Left lung (tissue), 10 donors: ENCODE results near the gene DCLK2. TPM values are rescaled to one million over a fixed set of nuclear protein-coding genes. Genes with fewer than 3 reads are reported as not detected.

Source experiments
- ATAC-seq: fragments of 200-7000 bp; cut with Tn5 transposase; one replicate; pipeline ENCODE4 v1.9.1; 2020; ENCODE audit warnings: moderate library complexity
- DNase-seq, 4 donors: peaks; one replicate each; pipeline ENCODE4 v3.0.0-alpha.2; 2013 to 2020
- H3K27ac ChIP-seq, 2 donors: fragments of 200-600 bp; sonication (generic) in 1 of 2; one replicate each; pipeline versions ENCODE4 v1.5.0 to v1.8.0; 2020 to 2021
- H3K27me3 ChIP-seq, 2 donors: fragments of 200-600 bp; sonication (generic) in 1 of 2; one replicate each; pipeline versions ENCODE4 v1.5.0 to v1.8.0; 2020 to 2021
- H3K36me3 ChIP-seq, 2 donors: fragments of 200-600 bp; sonication (generic) in 1 of 2; one replicate each; pipeline versions ENCODE4 v1.5.0 to v1.8.0; 2020 to 2021
- H3K4me1 ChIP-seq, 2 donors: fragments of 200-600 bp; one replicate each; pipeline ENCODE4 v1.8.0; 2021
- H3K4me3 ChIP-seq, 2 donors: fragments of 200-600 bp; sonication (generic) in 1 of 2; one replicate each; pipeline versions ENCODE4 v1.5.0 to v1.8.0; 2020 to 2021; ENCODE audit warnings: mild to moderate bottlenecking in 1 of 2
- H3K9me3 ChIP-seq, 2 donors: fragments of 200-600 bp; sonication (generic) in 1 of 2; one replicate each; pipeline versions ENCODE4 v1.5.0 to v1.8.0; 2020 to 2021
- intact Hi-C, 2 donors: fragments of 100-400 bp; cut with DNase I; formaldehyde crosslinking; loops; one replicate each; pipeline versions ENCODE4 v1.11.2 to v1.14.2; 2022
- polyA plus RNA-seq, 6 donors: library from polyadenylated mRNA; unstranded; fragments of 120-200 nt; gene quantifications; one replicate each; pipeline ENCODE4 v1.2.1, GENCODE V29; 2013; ENCODE audit not compliant: insufficient read length in 6 of 6
- total RNA-seq, 2 donors: library from RNA; stranded (reverse); fragmentation: NEBNext Ultra II Directional; extraction: Animal tissue kit (Norgen Biotek cat#: 25700); gene quantifications; one replicate each; pipeline ENCODE4 v1.2.1, GENCODE V29; 2021
- TF ChIP-seq, protein P1 (sequence below), 2 donors: fragments of 200-600 bp; sonication (generic) in 1 of 2; IDR thresholded peaks; one replicate each; pipeline versions ENCODE4 v1.5.0 to v1.8.0; 2021; ENCODE audit warnings: antibody characterized with exemption in 2 of 2
- donor health status: DM: no; HTN: yes; CAD: no.
- donor health status: DM: no; HTN: no; CAD: no.

DCLK2 gene
- total and polyA plus RNA-seq, 8 donors, result 2.6 to 12.9 (median 11.5) TPM

DNA sequence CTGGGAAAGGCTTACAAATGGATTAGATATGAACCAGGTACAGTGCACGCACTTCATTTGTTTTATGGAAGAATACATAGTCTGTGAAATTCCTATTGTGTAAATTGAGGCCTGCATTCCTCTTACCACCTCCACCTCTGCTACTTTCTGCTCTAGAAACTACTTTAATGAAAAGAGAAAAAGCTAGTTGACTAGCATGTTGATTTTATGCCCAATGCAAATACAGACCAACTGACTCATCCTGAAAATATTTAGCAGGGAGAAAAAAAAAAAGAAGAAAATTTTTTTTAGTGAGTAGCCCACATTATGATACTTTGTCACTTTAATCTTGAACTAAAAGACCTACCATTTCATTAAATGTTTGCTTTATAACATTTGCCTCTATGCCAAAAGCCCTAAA, 41.2 kb downstream of the DCLK2 start:
- Histone ChIP-seq H3K4me1 (no peaks in the 10 kb centered on the region), H3K9me3 (peaks cover 0 to 13% of the 10 kb centered on the region in 2 donors), H3K27ac (no peak overlapping the region), H3K4me3 (no peak overlapping the region), H3K36me3 (no peaks in the 10 kb centered on the region), H3K27me3 (no peaks in the 10 kb centered on the region)
- ATAC-seq (peak; percentile 86), DNase-seq (no peak)
- TF ChIP-seq, protein P1, sequence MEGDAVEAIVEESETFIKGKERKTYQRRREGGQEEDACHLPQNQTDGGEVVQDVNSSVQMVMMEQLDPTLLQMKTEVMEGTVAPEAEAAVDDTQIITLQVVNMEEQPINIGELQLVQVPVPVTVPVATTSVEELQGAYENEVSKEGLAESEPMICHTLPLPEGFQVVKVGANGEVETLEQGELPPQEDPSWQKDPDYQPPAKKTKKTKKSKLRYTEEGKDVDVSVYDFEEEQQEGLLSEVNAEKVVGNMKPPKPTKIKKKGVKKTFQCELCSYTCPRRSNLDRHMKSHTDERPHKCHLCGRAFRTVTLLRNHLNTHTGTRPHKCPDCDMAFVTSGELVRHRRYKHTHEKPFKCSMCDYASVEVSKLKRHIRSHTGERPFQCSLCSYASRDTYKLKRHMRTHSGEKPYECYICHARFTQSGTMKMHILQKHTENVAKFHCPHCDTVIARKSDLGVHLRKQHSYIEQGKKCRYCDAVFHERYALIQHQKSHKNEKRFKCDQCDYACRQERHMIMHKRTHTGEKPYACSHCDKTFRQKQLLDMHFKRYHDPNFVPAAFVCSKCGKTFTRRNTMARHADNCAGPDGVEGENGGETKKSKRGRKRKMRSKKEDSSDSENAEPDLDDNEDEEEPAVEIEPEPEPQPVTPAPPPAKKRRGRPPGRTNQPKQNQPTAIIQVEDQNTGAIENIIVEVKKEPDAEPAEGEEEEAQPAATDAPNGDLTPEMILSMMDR (IDR thresholded peaks at IDR 0.05), result no peak
- intact Hi-C loops, result no loop called here

GRCh38 chr4:150123087-150123486, 44.8 kb downstream of the DCLK2 start:
- no peaks in the 10 kb centered on the region for H3K36me3 ChIP-seq
- H3K9me3 ChIP-seq, result peaks cover 0 to 13% of the 10 kb centered on the region in 2 donors
- no peak overlapping the region for H3K4me3 ChIP-seq
- H3K27ac ChIP-seq, result no peak overlapping the region
- TF ChIP-seq, protein P1 (IDR thresholded peaks at IDR 0.05), result no peak
- intact Hi-C loops, result no loop called here
- peaks cover 7 to 8% of the 10 kb centered on the region in 2 donors for H3K4me1 ChIP-seq
- DNase-seq (no peak), ATAC-seq (no peak)
- no peaks in the 10 kb centered on the region for H3K27me3 ChIP-seq

DNA sequence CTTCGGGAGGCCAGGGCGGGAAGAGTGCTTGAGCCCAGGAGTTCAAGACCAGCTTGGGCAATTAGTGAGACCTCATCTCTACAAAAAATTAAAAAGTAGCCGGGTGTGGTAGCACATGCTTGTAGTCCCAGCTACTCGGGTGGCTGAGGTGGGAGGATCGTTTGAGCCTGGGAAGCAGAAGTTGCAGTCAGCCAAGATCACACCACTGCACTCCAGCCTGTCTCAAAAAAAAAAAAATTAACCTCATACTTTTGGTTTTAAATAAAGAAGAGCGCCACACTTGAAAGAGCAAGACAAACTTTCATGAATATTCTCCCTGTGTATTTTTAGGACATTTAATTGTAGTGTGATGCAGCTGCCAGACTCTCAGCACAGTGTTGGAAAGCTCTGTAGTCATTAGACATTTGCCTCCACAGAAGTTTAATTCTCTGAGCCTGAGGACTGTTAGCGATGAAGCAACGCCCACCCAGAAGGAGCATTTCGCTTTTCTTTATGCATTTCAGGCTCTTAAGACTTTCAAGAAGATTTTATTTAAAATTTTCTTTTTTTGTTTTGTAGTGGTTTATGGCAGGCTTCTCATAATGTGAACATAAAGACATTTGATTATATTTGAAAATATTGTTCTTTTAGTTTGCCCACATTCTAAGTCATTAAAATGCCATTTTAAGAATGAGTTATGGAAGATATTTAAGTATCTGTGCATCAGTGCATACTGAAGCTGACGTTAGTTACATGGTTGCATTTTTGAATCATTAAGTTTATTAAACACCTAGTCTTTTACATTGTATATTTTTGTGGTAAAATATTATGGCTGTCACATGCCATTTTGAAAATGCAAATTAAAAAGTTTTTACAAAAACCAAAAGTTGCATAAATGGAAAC, 45.8 kb downstream of the DCLK2 start:
- intact Hi-C loops, result no loop called here
- no peak for ATAC-seq

DNA sequence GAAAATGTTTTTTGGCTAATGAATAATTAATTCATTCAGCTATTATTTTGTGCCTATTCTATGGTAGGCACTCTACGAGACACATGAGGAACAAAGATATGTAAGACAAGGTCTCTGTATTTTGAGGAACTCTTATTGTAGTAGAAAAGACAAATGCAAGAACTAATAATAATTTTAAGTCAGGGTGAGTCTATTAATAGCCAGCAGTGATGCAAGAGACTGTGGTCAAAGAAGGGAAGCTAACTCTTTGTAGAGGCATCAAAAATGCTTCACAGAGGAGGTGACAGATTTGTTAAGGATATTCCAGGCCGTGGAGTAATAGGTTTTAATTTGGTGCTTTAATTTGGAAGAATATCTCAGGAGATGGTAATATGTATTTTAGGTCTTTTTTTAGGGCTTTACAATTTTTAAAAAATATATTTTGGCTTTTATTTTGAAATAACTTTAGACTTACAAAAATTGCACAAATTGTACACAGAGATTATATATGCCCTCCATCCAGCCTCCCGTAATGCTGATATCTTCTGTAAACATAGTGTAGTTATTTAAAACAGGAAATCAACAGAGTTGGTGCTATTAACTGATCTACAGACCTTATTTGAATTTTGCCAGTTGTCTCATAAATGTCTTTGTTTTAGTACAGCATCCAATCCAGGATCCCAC, 48.1 kb downstream of the DCLK2 start:
- Histone ChIP-seq H3K27ac (no peak overlapping the region), H3K4me1 (peaks cover 7 to 8% of the 10 kb centered on the region in 2 donors), H3K4me3 (no peak overlapping the region), H3K9me3 (peaks cover 0 to 9% of the 10 kb centered on the region in 2 donors), H3K27me3 (no peaks in the 10 kb centered on the region), H3K36me3 (no peaks in the 10 kb centered on the region)
- TF ChIP-seq, protein P1 (IDR thresholded peaks at IDR 0.05), result no peak
- intact Hi-C loops, result no loop called here
- peak in 1 of 4 donors; percentile 11 for DNase-seq
- ATAC-seq, result peak; percentile 68

More for the DNA sequence above, 45.8 kb downstream of the DCLK2 start:
- H3K27ac ChIP-seq, result no peak overlapping the region
- DNase-seq, result no peak
- H3K9me3 ChIP-seq, result peaks cover 0 to 13% of the 10 kb centered on the region in 2 donors
- no peaks in the 10 kb centered on the region for H3K27me3 ChIP-seq
- no peak overlapping the region for H3K4me3 ChIP-seq
- H3K4me1 ChIP-seq, result peaks cover 7 to 8% of the 10 kb centered on the region in 2 donors
- no peaks in the 10 kb centered on the region for H3K36me3 ChIP-seq
- TF ChIP-seq, protein P1 (IDR thresholded peaks at IDR 0.05), result no peak

DNA sequence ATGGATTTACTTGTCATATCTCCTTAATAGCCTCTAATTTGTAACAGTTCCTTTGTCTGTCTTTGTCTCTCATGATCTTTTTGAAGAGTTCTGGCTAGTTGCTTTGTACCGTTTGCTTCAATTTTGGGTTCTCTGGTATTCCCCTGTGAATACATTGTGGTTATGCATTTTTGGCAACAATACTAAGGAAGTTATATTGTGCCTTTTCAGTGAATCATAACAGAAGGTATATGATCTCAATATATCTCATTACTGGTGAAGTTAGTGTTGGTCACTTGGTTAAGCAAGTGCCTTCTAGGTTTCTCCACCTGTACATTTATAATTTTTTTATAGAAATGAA, 48.6 kb downstream of the DCLK2 start:
- intact Hi-C loops, result no loop called here
- Histone ChIP-seq H3K9me3 (peaks cover 0 to 4% of the 10 kb centered on the region in 2 donors), H3K36me3 (no peaks in the 10 kb centered on the region), H3K27ac (no peak overlapping the region), H3K4me3 (no peak overlapping the region), H3K27me3 (no peaks in the 10 kb centered on the region), H3K4me1 (peaks cover 7 to 8% of the 10 kb centered on the region in 2 donors)
- ATAC-seq (no peak), DNase-seq (no peak)
- TF ChIP-seq, protein P1 (IDR thresholded peaks at IDR 0.05), result no peak
